KMS-11 (cell line): Measurements from ENCODE around the gene FTSJ3.
A peak's percentile ranks its signal among the peaks of the same experiment; 100 is the strongest.

ENCODE experiments used
- H2AFZ ChIP-seq: fragments of 200-600 bp; sonication (generic); 2 replicates; pipeline ENCODE4 v1.6.1; 2016; ENCODE audit warnings: antibody characterized with exemption, mixed run types, low read depth
- H3K27ac ChIP-seq: fragments of 200-600 bp; sonication (generic); 2 replicates; pipeline ENCODE4 v1.6.1; 2016; ENCODE audit warnings: mild to moderate bottlenecking, mixed run types
- H3K27me3 ChIP-seq: fragments of 200-600 bp; sonication (generic); 2 replicates; pipeline ENCODE4 v1.6.1; 2017; ENCODE audit warnings: mild to moderate bottlenecking, low read depth, mixed run types, moderate library complexity; ENCODE audit not compliant: insufficient read depth
- H3K36me3 ChIP-seq: fragments of 200-600 bp; sonication (generic); 2 replicates; pipeline ENCODE4 v1.6.1; 2017; ENCODE audit warnings: mild to moderate bottlenecking, mixed run types; ENCODE audit not compliant: insufficient read depth
- H3K4me1 ChIP-seq: fragments of 200-600 bp; sonication (generic); 2 replicates; pipeline ENCODE4 v1.6.1; 2016; ENCODE audit warnings: mild to moderate bottlenecking, low read depth, mixed run types; ENCODE audit not compliant: poor library complexity, severe bottlenecking
- H3K4me2 ChIP-seq: fragments of 200-600 bp; sonication (generic); 2 replicates; pipeline ENCODE4 v1.7.0; 2016; ENCODE audit warnings: mild to moderate bottlenecking, mixed run types
- H3K4me3 ChIP-seq: fragments of 200-600 bp; sonication (generic); IDR thresholded peaks from 2 replicates; pipeline ENCODE4 v1.6.1; 2017; ENCODE audit warnings: low read depth, low read length, mixed read lengths; ENCODE audit not compliant: insufficient read depth
- H3K79me2 ChIP-seq: fragments of 200-600 bp; sonication (generic); 2 replicates; pipeline ENCODE4 v1.6.1; 2016; ENCODE audit warnings: low read depth, mixed run types; ENCODE audit not compliant: insufficient read depth
- H3K9ac ChIP-seq: fragments of 200-600 bp; sonication (generic); 2 replicates; pipeline ENCODE4 v1.6.1; 2016; ENCODE audit warnings: mild to moderate bottlenecking, mixed run types
- H4K20me1 ChIP-seq: fragments of 200-600 bp; sonication (generic); 2 replicates; pipeline ENCODE4 v1.6.1; 2016; ENCODE audit warnings: mild to moderate bottlenecking, mixed run types; ENCODE audit not compliant: insufficient read depth
- CTCF ChIP-seq: fragments of 200-600 bp; sonication (generic); conservative IDR thresholded peaks from 2 replicates; pipeline ENCODE4 v1.6.1; 2017; ENCODE audit warnings: low read depth, mild to moderate bottlenecking, antibody characterized with exemption, low read length, moderate library complexity, mixed read lengths

FTSJ3 gene

GRCh38 chr17:63774141-63774968, 53.1 kb downstream of the FTSJ3 start, which contains the start of gene DDX42:
DDX42 (plus strand) TSS chr17:63774170; CDS start chr17:63787050, 12,880 bp downstream.
- Histone ChIP-seq H3K36me3 (no peaks in the 10 kb centered on the region), H3K4me1 (peaks cover 30% of the 10 kb centered on the region), H4K20me1 (peaks cover 3% of the 10 kb centered on the region; the same call in 1 of the 2 replicates), H2AFZ (peak within 1 kb of the TSS; percentile 43), H3K27ac (peak within 1 kb of the TSS; percentile 92), H3K27me3 (no peaks in the 10 kb centered on the region), H3K79me2 (peaks cover 92% of the 10 kb centered on the region), H3K4me2 (peak within 1 kb of the TSS; percentile 86), H3K9ac (peak within 1 kb of the TSS; percentile 88), H3K4me3 (peak within 1 kb of the TSS; percentile 65)
- no peak for TF ChIP-seq CTCF

GRCh38 chr17:63773272-63774140, 54.0 kb downstream of the FTSJ3 start, which contains the start of gene CCDC47:
CCDC47 (minus strand) TSS chr17:63773597; CDS start chr17:63766175, 7,422 bp downstream.
- no peaks in the 10 kb centered on the region for H3K36me3 ChIP-seq
- no peaks in the 10 kb centered on the region; the same call in 1 of the 2 replicates for H4K20me1 ChIP-seq
- H3K4me1 ChIP-seq, result peaks cover 25% of the 10 kb centered on the region
- peak within 1 kb of the TSS; percentile 86 for H3K4me2 ChIP-seq
- peak within 1 kb of the TSS; percentile 43 for H2AFZ ChIP-seq
- H3K4me3 ChIP-seq, result peak within 1 kb of the TSS; percentile 65
- no peak for TF ChIP-seq CTCF
- peak within 1 kb of the TSS; percentile 88 for H3K9ac ChIP-seq
- H3K79me2 ChIP-seq, result peaks cover 92% of the 10 kb centered on the region
- peak within 1 kb of the TSS; percentile 92 for H3K27ac ChIP-seq
- H3K27me3 ChIP-seq, result no peaks in the 10 kb centered on the region

GRCh38 chr17:63772801-63773271, 54.6 kb downstream of the FTSJ3 start:
- H3K36me3 ChIP-seq, result no peaks in the 10 kb centered on the region

More at GRCh38 chr17:63772801-63773271, 54.6 kb downstream of the FTSJ3 start:
- peak overlapping the region; percentile 92 for H3K27ac ChIP-seq
- peak overlapping the region; percentile 88 for H3K9ac ChIP-seq
- peak overlapping the region; percentile 39 for H3K4me2 ChIP-seq
- peaks cover 4% of the 10 kb centered on the region; the same call in 1 of the 2 replicates for H4K20me1 ChIP-seq
- H3K79me2 ChIP-seq, result peaks cover 92% of the 10 kb centered on the region
- no peaks in the 10 kb centered on the region for H3K27me3 ChIP-seq
- TF ChIP-seq CTCF, result no peak
- peaks cover 25% of the 10 kb centered on the region for H3K4me1 ChIP-seq
- H3K4me3 ChIP-seq, result peak overlapping the region; percentile 65
- peak overlapping the region; percentile 43 for H2AFZ ChIP-seq
